Peyer's patch (tissue), 4 donors: ENCODE measurements around the gene SPATA31C2.

Experiments
- POLR2A ChIP-seq, 2 donors: fragments of 450-650 bp; IDR thresholded peaks; one replicate each; pipeline ENCODE4 v1.5.1; 2017; ENCODE audit warnings: antibody characterized with exemption in 2 of 2, mild to moderate bottlenecking in 2 of 2, moderate library complexity in 2 of 2
- TF ChIP-seq, protein P1 (sequence below), 6 experiments: fragments of 450-650 bp in 4 of 6; fragments of 200-600 bp in 2 of 6; sonication (generic) in 1 of 6; IDR thresholded peaks; one replicate each; pipeline ENCODE4 v1.5.1; 2017 to 2019; ENCODE audit warnings: antibody characterized with exemption in 6 of 6, mild to moderate bottlenecking in 3 of 6, moderate library complexity in 1 of 6

DNA sequence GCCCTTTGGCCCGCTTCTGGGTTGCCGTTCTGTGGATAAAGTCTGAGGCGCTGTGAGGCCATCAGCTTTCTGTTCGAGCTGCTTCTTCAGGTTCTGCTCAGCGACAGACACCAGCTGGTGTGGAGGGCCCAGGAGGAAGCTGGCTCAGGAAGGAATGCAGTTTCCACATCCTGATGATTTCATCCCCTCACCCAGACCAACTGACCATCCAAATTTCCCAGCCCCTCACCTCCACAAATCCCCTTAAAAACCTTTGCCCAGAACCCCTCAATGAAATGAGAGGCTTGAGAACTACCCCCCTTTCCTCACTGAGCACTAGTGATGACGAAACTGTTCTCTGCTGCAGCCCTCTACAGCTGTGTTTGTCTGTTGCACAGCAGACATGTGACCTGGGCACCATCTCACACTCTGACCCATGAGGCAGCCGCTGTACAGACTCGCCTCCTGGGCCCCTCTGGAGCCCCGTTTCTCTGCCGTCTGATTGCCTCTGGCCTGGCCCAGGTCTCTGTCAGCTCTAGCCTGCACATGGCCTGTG lies 45.4 kb downstream of the SPATA31C2 start:
- TF ChIP-seq, protein P1, sequence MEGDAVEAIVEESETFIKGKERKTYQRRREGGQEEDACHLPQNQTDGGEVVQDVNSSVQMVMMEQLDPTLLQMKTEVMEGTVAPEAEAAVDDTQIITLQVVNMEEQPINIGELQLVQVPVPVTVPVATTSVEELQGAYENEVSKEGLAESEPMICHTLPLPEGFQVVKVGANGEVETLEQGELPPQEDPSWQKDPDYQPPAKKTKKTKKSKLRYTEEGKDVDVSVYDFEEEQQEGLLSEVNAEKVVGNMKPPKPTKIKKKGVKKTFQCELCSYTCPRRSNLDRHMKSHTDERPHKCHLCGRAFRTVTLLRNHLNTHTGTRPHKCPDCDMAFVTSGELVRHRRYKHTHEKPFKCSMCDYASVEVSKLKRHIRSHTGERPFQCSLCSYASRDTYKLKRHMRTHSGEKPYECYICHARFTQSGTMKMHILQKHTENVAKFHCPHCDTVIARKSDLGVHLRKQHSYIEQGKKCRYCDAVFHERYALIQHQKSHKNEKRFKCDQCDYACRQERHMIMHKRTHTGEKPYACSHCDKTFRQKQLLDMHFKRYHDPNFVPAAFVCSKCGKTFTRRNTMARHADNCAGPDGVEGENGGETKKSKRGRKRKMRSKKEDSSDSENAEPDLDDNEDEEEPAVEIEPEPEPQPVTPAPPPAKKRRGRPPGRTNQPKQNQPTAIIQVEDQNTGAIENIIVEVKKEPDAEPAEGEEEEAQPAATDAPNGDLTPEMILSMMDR (IDR thresholded peaks at IDR 0.05): no peak
- TF ChIP-seq POLR2A (IDR thresholded peaks at IDR 0.05): no peak
